A549 (cell line): ENCODE results near the gene PPM1M. TPM values are rescaled to one million over a fixed set of nuclear protein-coding genes. Genes with fewer than 3 reads are reported as not detected.

Source experiments
- ATAC-seq, 2 experiments: fragments of 200-7000 bp in 1 of 2; fragments of >200 bp in 1 of 2; cut with Nextera tagmentation in 1 of 2; cut with Tn5 transposase in 1 of 2; 3 replicates each; pipeline versions ENCODE4 v1.8.0 to v1.9.1; 2018 to 2020; ENCODE audit warnings: mild to moderate bottlenecking in 1 of 2, moderate library complexity in 1 of 2
- CTCF ChIA-PET: fragments of 300-600 bp; sonication (Branson Sonifier 250); formaldehyde crosslinking; extraction: SDS; loops from one replicate; lab custom pipeline; 2021; ENCODE audit warnings: antibody characterized with exemption, inconsistent platforms; lab: Yijun Ruan, JAX
- POLR2A ChIA-PET: fragments of 350-600 bp; formaldehyde crosslinking; extraction: SDS; loops from one replicate; lab custom pipeline; 2021; ENCODE audit warnings: antibody characterized with exemption, inconsistent platforms; lab: Yijun Ruan, JAX
- DNase-seq, 2 experiments: peaks; one replicate each; pipeline versions ENCODE4 v3.0.0 to v3.0.0-alpha.2; 2011 to 2016; ENCODE audit warnings: low read depth in 1 of 2, low spot score in 1 of 2
- FAIRE-seq: peaks from 2 replicates; lab custom pipeline; 2011; peaks lifted over from hg19 to GRCh38; lab: Jason Lieb, UNC
- H3K27ac ChIP-seq, 2 experiments: fragments of >200 bp; sonication (Bioruptor Twin); formaldehyde crosslinking; 3 replicates each; pipeline ENCODE4 v1.5.1; 2016 to 2017
- H3K4me1 ChIP-seq: fragments of >200 bp; sonication (Bioruptor Twin); formaldehyde crosslinking; 3 replicates; pipeline ENCODE4 v1.6.1; 2016
- H3K4me2 ChIP-seq: fragments of >200 bp; sonication (Bioruptor Twin); formaldehyde crosslinking; 3 replicates; pipeline ENCODE4 v1.6.1; 2016
- H3K4me3 ChIP-seq: fragments of >200 bp; sonication (Bioruptor Twin); formaldehyde crosslinking; 3 replicates; pipeline ENCODE4 v1.5.1; 2016
- H3K9me3 ChIP-seq: fragments of >200 bp; sonication (Bioruptor Twin); formaldehyde crosslinking; 3 replicates; pipeline ENCODE4 v1.6.1; 2016
- E2F6 ChIP-seq: IDR thresholded peaks from 2 replicates; pipeline ENCODE4 v1.6.1; 2012; ENCODE audit warnings: low read depth, borderline replicate concordance
- EHF ChIP-seq: fragments of 250-450 bp; sonication (Bioruptor Pico); IDR thresholded peaks from 2 replicates; pipeline ENCODE4 v1.5.0; 2020; ENCODE audit warnings: mild to moderate bottlenecking
- EHMT2 ChIP-seq: fragments of 200-600 bp; sonication (generic); IDR thresholded peaks from 2 replicates; pipeline ENCODE4 v1.6.1; 2016; ENCODE audit warnings: antibody characterized with exemption, low read depth, mild to moderate bottlenecking, moderate library complexity
- ELK1 ChIP-seq: fragments of 150-350 bp; IDR thresholded peaks from 2 replicates; pipeline ENCODE4 v1.6.1; 2014; ENCODE audit warnings: low read depth, mild to moderate bottlenecking, low read length
- FOSB ChIP-seq: fragments of 250-450 bp; sonication (Bioruptor Pico); IDR thresholded peaks from 2 replicates; pipeline ENCODE4 v1.5.0; 2020; ENCODE audit warnings: mild to moderate bottlenecking, moderate library complexity
- HMGXB4 ChIP-seq: fragments of 250-450 bp; sonication (Bioruptor Pico); IDR thresholded peaks from 2 replicates; pipeline ENCODE4 v1.5.0; 2021; ENCODE audit warnings: mild to moderate bottlenecking, moderate library complexity, borderline replicate concordance
- JUN ChIP-seq, 2 experiments: fragments of >200 bp; sonication (Bioruptor Twin); formaldehyde crosslinking; IDR thresholded peaks; 2 replicates in 1 of 2; 3 replicates in 1 of 2; pipeline ENCODE4 v1.6.1; 2016 to 2017
- NPAS2 ChIP-seq: fragments of 250-450 bp; sonication (Bioruptor Pico); IDR thresholded peaks from 2 replicates; pipeline ENCODE4 v1.8.0; 2022; ENCODE audit warnings: mild to moderate bottlenecking, moderate library complexity, borderline replicate concordance
- NR3C1 ChIP-seq: fragments of >200 bp; sonication (Bioruptor Twin); formaldehyde crosslinking; IDR thresholded peaks from 3 replicates; pipeline ENCODE4 v1.6.1; 2017
- PBX3 ChIP-seq: IDR thresholded peaks from 2 replicates; pipeline ENCODE4 v1.6.1; 2012
- PHF8 ChIP-seq: fragments of 200-600 bp; sonication (generic); IDR thresholded peaks from 2 replicates; pipeline ENCODE4 v1.6.1; 2016; ENCODE audit warnings: low read depth, mild to moderate bottlenecking, antibody characterized with exemption, moderate library complexity, borderline replicate concordance
- RARB ChIP-seq: fragments of 250-450 bp; sonication (Bioruptor Pico); IDR thresholded peaks from 2 replicates; pipeline ENCODE4 v1.8.0; 2021; ENCODE audit warnings: mild to moderate bottlenecking, moderate library complexity
- RCOR1 ChIP-seq: fragments of 150-350 bp; IDR thresholded peaks from 2 replicates; pipeline ENCODE4 v1.6.1; 2014; ENCODE audit warnings: antibody characterized with exemption, low read length, low read depth
- SMC3 ChIP-seq: fragments of >200 bp; sonication (Bioruptor Twin); formaldehyde crosslinking; IDR thresholded peaks from 3 replicates; pipeline ENCODE4 v1.6.1; 2018; ENCODE audit warnings: inconsistent platforms
- ZFP36 ChIP-seq: fragments of 450-650 bp; IDR thresholded peaks from 2 replicates; pipeline ENCODE4 v1.6.1; 2014; ENCODE audit warnings: borderline replicate concordance; ENCODE audit not compliant: partially characterized antibody
- ZNF302 ChIP-seq: fragments of 250-450 bp; sonication (Bioruptor Pico); IDR thresholded peaks from 2 replicates; pipeline ENCODE4 v1.9.0; 2021; ENCODE audit warnings: inconsistent platforms, mild to moderate bottlenecking, moderate library complexity
- WGBS: methylation state at CpG from one replicate; pipeline ENCODE4 v1.1.6; 2017; ENCODE audit errors: missing lambda C conversion rate; 5-methylcytosine and 5-hydroxymethylcytosine counted together
- polyA plus RNA-seq, 4 experiments: library from polyadenylated mRNA; depleted of rRNA in 3 of 4; stranded (reverse); fragments of >200 nt; fragmentation: RNase III in 1 of 4; extraction: RNeasy Plus Mini Kit Qiagen cat#74134 plus additional on column Dnase treatment in 1 of 4; gene quantifications; 2 replicates in 3 of 4; 3 replicates in 1 of 4; pipeline ENCODE4 v1.2.3, GENCODE V29; 2011 to 2017

The PPM1M gene
- polyA plus RNA-seq, 2 of the 4 experiments (the other 2 are of a cell fraction), result 5.9 to 6.3 TPM

GRCh38 chr3:52221141-52221562 is 24.4 kb upstream of the PPM1M start:
- Histone ChIP-seq H3K4me3 (no peak overlapping the region), H3K27ac (no peak overlapping the region), H3K4me2 (no peak overlapping the region), H3K4me1 (peaks cover 8% of the 10 kb centered on the region; the same call in 2 of the 3 replicates), H3K9me3 (no peaks in the 10 kb centered on the region)
- ChIA-PET CTCF (interaction anchor here (0.6 to 12.2 kb wide), 36 partner anchors 13 to 219 kb away, joined by 3 to 198 read pairs (median 4); partner anchors contain the start of genes ALAS1, PPM1M, TWF2 and WDR82), POLR2A (no interaction called here)
- TF ChIP-seq EHMT2, result no peak
- ATAC-seq (no peak), DNase-seq (no peak), FAIRE-seq (no peak)
- WGBS, result 91% methylated on average over 14 of the region's 27 CpGs

- DNase-seq, result no peak
- Histone ChIP-seq H3K4me2 (no peak overlapping the region), H3K4me1 (peaks cover 8% of the 10 kb centered on the region; the same call in 2 of the 3 replicates), H3K27ac (no peak overlapping the region), H3K9me3 (no peaks in the 10 kb centered on the region), H3K4me3 (no peak overlapping the region)
- ATAC-seq, result no peak
- TF ChIP-seq E2F6, result no peak
- no peak for TF ChIP-seq ZFP36
- no peak for TF ChIP-seq SMC3
- TF ChIP-seq JUN (IDR thresholded peaks at IDR 0.05), result no peak
- TF ChIP-seq NPAS2 (CRISPR knock-in tag), result no peak
- TF ChIP-seq RARB (CRISPR knock-in tag), result no peak
- no peak for TF ChIP-seq EHF
- TF ChIP-seq ZNF302 (CRISPR knock-in tag), result no peak
- no peak for TF ChIP-seq PBX3
- TF ChIP-seq NR3C1, result no peak
- no peak for TF ChIP-seq ELK1
- no peak for TF ChIP-seq HMGXB4 (CRISPR knock-in tag)
- no peak for TF ChIP-seq PHF8
- TF ChIP-seq FOSB (CRISPR knock-in tag), result no peak
- TF ChIP-seq RCOR1, result no peak
- WGBS, result 30% methylated on average over 2 of the region's 34 CpGs
- CTCF ChIA-PET, result interaction anchor here (0.6 to 12.2 kb wide), 15 partner anchors 12 to 220 kb away, joined by 3 to 198 read pairs (median 6); partner anchors contain the start of genes PPM1M and TWF2
- POLR2A ChIA-PET, result interaction anchor here (0.6 kb wide), 1 partner anchor 17 kb away, joined by 3 read pairs; the partner anchor contains the start of gene TWF2
- FAIRE-seq, result no peak
These were observed 23.8 kb upstream of the PPM1M start for GRCh38 chr3:52221563-52222318.
